Measurements from ENCODE around the gene KIAA0513. TPM values are rescaled to one million over a fixed set of nuclear protein-coding genes. Genes with fewer than 3 reads are reported as not detected.

Gene KIAA0513
- total RNA-seq, 2 experiments from 2014 or later, result 9.6 to 10.4 TPM

DNA sequence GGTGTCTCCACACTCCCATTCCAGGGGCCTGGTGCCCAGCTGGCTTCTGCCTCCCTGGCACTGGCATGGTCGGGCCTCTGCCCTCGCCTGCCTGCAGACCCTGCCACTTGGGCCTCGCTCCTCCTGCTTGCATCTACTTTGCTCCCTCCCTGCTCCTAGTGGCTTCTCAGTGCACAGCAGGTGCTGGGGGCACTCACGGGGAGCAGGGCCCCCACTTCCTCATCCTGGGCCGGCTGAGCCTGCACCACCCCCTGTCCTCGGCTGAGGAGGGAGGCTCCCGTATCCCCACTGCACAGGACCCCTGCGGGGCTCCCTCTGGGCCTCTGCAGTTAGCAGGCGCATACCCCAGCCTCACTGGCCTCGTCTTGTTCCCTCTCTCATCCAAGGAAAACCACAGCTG lies 49.4 kb downstream of the KIAA0513 start:
- DNase-seq, result no peak
- no peaks in the 10 kb centered on the region for H3K4me1 Mint-ChIP-seq
- POLR2A ChIA-PET, result no interaction called here
- intact Hi-C loops (cut with DNase I, micrococcal nuclease), result no loop called here
- H3K9me3 Mint-ChIP-seq (ENCODE audit: low read depth), result no peaks in the 10 kb centered on the region
- no peak overlapping the region for H3K4me3 Mint-ChIP-seq
- no peaks in the 10 kb centered on the region for H3K27me3 Mint-ChIP-seq
- H3K27ac Mint-ChIP-seq, result no peak overlapping the region
- H3K36me3 Mint-ChIP-seq (ENCODE audit: low read depth), result peaks cover 7% of the 10 kb centered on the region
- no peak for ATAC-seq
- CTCF ChIA-PET, result interaction anchor here (0.6 kb wide), 1 partner anchor 359 kb away, joined by 3 read pairs; no protein-coding TSS in a partner anchor

DNA sequence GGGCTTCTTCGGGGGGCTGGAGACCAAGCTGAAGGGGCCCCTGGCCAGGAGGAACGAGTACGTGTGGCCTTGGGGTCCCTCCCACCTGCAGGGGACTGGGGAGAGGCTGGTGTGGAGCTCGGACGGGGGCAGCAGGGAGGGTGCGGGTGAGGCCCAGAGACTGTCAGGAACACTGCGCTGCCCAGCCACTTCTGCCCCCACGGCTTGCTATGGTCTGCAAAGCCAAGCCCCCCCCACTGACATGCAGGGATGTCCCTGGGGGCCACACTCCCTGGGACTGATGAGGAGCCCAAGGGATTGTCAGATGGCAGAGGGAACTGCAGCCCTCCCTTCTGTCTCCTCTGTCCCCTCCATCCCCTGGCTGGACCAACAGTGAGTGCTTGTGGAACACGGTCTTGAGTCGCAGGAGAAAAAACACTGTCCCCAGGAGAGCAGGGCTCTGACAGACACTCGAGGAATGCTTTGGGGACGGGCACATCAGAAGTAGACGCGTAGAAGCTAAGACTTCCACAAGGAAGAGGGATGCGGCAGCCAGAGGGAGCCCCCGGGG lies 50.1 kb downstream of the KIAA0513 start:
- H3K27me3 Mint-ChIP-seq, result no peaks in the 10 kb centered on the region
- ChIA-PET POLR2A (no interaction called here), CTCF (no interaction called here)
- H3K9me3 Mint-ChIP-seq (ENCODE audit: low read depth), result no peaks in the 10 kb centered on the region
- H3K4me3 Mint-ChIP-seq, result no peak overlapping the region
- ATAC-seq, result no peak
- intact Hi-C loops (cut with DNase I, micrococcal nuclease), result no loop called here
- peaks cover 7% of the 10 kb centered on the region for H3K36me3 Mint-ChIP-seq (ENCODE audit: low read depth)
- H3K4me1 Mint-ChIP-seq, result peaks cover 4% of the 10 kb centered on the region
- H3K27ac Mint-ChIP-seq, result no peak overlapping the region
- no peak for DNase-seq

DNA sequence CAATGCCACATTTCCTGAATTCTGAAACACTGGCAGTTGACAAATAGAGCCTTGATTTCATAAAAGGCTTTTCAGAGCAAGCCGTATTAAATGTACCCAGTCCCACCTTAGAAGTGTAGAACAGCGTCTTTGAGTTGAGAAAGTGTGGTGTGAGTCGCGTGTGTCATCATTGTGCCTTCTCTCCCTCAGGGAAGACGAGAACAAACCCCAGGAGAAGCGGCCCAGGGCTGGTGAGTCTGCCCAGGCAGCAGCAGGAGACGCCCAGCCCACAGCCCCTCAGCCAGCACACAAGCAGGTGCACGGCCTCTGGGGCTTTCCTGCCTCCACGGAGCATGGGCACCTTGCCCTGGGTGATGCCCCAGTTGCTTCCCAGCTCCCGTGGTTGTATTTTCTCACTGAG lies 50.6 kb downstream of the KIAA0513 start:
- H3K36me3 Mint-ChIP-seq (ENCODE audit: low read depth), result peaks cover 3% of the 10 kb centered on the region
- peaks cover 8% of the 10 kb centered on the region for H3K4me1 Mint-ChIP-seq
- POLR2A ChIA-PET, result no interaction called here
- intact Hi-C loops (cut with DNase I, micrococcal nuclease), result no loop called here
- ATAC-seq, result no peak
- H3K27me3 Mint-ChIP-seq, result no peaks in the 10 kb centered on the region
- DNase-seq, result no peak
- CTCF ChIA-PET, result no interaction called here
- no peaks in the 10 kb centered on the region for H3K9me3 Mint-ChIP-seq (ENCODE audit: low read depth)
- no peak overlapping the region for H3K27ac Mint-ChIP-seq
- H3K4me3 Mint-ChIP-seq, result no peak overlapping the region

DNA sequence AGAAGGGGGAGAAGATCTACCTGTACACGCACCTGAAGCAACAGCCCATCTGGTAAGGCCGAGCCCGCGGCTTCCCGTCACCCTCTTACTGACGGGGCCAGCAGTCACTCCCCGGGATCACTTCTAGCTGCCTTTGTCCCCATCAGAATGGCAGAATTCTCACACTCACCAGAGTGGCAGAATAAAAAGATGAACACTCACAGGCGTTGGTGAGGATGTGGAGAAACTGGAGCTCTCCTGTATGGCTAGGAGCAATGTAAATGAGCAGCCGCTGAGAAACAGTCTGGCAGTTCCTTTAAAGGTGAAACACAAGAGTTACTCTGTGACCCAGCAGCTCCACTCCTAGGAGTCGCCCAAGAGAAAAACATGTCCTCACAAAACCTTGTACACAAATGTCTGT lies 51.4 kb downstream of the KIAA0513 start:
- POLR2A ChIA-PET, result no interaction called here
- Mint-ChIP-seq H3K27me3 (no peaks in the 10 kb centered on the region), H3K36me3 (ENCODE audit: low read depth) (no peaks in the 10 kb centered on the region), H3K27ac (no peak overlapping the region), H3K9me3 (ENCODE audit: low read depth) (no peaks in the 10 kb centered on the region), H3K4me1 (peaks cover 13% of the 10 kb centered on the region), H3K4me3 (no peak overlapping the region)
- CTCF ChIA-PET, result no interaction called here
- intact Hi-C loops (cut with DNase I, micrococcal nuclease), result no loop called here
- ATAC-seq, result no peak
- no peak for DNase-seq

DNA sequence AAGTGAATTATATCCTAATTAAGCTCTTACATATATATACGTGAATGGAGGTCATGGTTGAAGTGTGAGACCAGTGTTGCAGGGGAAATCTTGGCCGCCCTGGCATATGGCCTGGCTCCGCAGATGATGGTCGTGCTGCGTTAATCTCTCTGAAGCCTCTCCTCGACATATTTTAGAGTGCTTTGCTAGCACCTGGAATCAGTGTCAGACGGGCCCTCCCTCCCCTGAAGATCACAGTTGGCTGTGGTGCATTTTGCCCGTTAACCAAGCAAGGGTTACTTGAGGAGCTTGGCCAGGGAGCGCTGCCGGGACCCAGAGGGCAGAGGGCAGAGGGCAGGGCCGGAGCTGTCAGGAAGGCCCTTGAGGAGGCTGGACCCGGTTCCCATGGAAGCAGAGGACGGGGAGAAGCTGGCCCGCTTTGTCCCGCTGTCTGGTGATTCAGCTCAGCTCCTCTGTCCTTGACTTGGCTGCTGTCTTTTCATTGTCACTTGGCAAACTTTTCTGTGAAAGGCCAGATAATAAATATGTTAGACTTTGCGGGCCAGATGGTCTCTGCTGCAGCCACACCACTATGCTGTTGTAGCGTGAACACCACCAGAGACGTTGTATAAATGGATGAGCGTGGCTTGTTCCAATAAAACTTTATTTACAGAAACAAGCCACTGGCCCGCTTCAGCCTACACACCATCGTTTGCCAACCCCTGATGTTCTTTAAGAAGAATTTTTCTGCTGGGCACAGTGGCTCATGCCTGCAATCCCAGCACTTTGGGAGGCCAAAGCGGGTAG lies 52.4 kb downstream of the KIAA0513 start:
- Mint-ChIP-seq H3K9me3 (ENCODE audit: low read depth) (no peaks in the 10 kb centered on the region), H3K4me3 (no peak overlapping the region), H3K36me3 (ENCODE audit: low read depth) (no peaks in the 10 kb centered on the region), H3K27ac (no peak overlapping the region), H3K27me3 (no peaks in the 10 kb centered on the region), H3K4me1 (peaks cover 13% of the 10 kb centered on the region)
- ATAC-seq, result no peak
- no peak for DNase-seq
- intact Hi-C loops (cut with DNase I, micrococcal nuclease), result loop anchor here in 1 of 2 experiments (10.0 kb wide), 1 partner anchor 95 kb away; no protein-coding TSS in a partner anchor
- ChIA-PET POLR2A (no interaction called here), CTCF (no interaction called here)

DNA sequence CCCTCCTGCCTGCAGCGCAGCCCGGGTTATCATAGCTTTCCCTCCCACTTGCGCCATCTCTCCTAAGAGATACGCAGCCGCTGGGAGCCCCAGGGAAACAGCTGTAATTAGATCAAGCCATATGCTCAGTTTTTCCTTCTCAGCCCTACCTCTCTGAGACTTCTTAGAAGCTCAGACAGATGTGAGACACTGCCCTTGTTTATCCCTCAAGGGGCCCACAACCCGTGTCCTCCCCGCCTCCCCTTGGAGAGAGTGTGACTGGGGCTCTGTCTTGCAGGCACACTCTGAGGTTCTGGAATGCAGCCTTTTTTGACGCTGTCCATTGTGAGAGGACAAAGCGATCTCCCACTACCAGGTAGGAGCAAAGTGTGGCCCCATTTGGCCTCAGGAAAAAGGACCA lies 53.4 kb downstream of the KIAA0513 start:
- no peak overlapping the region for H3K4me3 Mint-ChIP-seq
- ChIA-PET POLR2A (no interaction called here), CTCF (no interaction called here)
- intact Hi-C loops (cut with DNase I, micrococcal nuclease), result loop anchor here in 1 of 2 experiments (10.0 kb wide), 1 partner anchor 96 kb away; no protein-coding TSS in a partner anchor
- no peaks in the 10 kb centered on the region for H3K9me3 Mint-ChIP-seq (ENCODE audit: low read depth)
- no peaks in the 10 kb centered on the region for H3K36me3 Mint-ChIP-seq (ENCODE audit: low read depth)
- peaks cover 13% of the 10 kb centered on the region for H3K4me1 Mint-ChIP-seq
- H3K27me3 Mint-ChIP-seq, result no peaks in the 10 kb centered on the region
- H3K27ac Mint-ChIP-seq, result no peak overlapping the region
- DNase-seq, result no peak
- ATAC-seq, result no peak

DNA sequence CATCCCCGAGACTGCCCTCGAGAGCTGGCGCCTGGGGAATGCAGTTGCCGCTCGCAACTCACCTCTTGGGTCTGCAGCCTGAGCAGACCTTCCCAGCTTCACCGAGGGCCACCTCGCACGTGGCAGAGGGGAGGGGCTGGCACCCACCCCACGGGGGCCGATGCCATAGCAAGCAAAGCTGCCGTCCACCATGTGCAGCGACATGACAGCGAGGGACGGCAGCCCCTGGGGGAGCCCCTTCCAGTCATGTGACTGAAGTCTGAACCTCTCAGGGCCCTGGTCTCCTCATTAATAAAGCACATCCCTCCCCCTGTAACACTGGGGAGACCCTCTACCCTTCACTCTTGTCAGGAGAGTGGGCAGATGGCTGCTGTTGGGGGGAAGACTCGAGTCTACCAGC lies 54.2 kb downstream of the KIAA0513 start:
- POLR2A ChIA-PET, result interaction anchor here (0.6 kb wide), 1 partner anchor 30 kb away, joined by 3 read pairs; no protein-coding TSS in a partner anchor
- DNase-seq, result no peak
- Mint-ChIP-seq H3K36me3 (ENCODE audit: low read depth) (no peaks in the 10 kb centered on the region), H3K27me3 (no peaks in the 10 kb centered on the region), H3K4me1 (peaks cover 17% of the 10 kb centered on the region), H3K4me3 (no peak overlapping the region), H3K27ac (no peak overlapping the region), H3K9me3 (ENCODE audit: low read depth) (no peaks in the 10 kb centered on the region)
- no peak for ATAC-seq
- intact Hi-C loops (cut with DNase I, micrococcal nuclease), result loop anchor here in 1 of 2 experiments (10.0 kb wide), 1 partner anchor 97 kb away; no protein-coding TSS in a partner anchor
- CTCF ChIA-PET, result no interaction called here

DNA sequence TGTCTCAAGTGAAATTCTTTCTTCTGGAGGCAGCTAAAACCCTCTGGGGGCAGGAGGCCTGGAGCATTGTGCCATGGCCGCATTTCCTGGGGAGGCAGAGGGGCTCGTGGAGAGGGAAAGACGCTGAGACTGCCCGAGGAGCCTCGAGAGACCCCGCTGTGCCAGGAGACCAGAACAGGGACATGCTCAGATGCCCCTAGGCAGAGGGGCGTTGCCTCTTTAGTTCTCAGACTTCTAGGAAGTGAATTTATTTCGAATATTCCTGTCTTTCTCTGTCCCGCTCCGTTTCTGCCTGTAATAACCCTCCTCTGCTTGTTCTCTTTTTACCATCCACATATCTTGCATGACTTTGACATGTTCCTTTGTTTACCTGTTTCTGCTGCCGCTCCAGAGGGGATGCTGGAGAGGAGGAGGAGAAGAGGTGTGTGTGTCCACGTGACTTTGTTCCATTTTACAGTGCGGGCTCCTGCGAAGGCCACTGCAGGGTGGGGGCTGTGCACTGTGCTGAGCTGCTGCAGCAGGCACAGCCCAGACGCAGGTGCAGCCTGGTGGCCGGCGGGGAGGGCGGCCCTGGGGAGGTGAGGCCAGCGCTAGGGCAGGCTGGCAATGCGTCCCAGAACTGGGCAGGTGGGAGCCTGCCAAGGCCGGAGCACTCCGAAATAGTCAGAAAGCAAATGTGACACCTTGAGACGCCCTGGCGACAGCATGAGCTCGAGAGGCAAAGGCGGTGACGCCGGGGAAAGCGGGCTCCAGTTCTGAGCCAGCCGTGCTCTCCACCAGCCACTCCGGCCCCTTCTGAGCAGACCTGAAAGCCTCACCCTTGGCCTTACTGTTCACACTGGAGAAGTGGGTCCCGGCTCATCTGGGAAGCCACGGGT lies 54.8 kb downstream of the KIAA0513 start:
- H3K36me3 Mint-ChIP-seq (ENCODE audit: low read depth), result no peaks in the 10 kb centered on the region
- H3K4me3 Mint-ChIP-seq, result no peak overlapping the region
- H3K4me1 Mint-ChIP-seq, result peaks cover 17% of the 10 kb centered on the region
- no peaks in the 10 kb centered on the region for H3K27me3 Mint-ChIP-seq
- DNase-seq (no peak), ATAC-seq (no peak)
- intact Hi-C loops (cut with DNase I, micrococcal nuclease), result loop anchor here in 1 of 2 experiments (10.0 kb wide), 1 partner anchor 98 kb away; no protein-coding TSS in a partner anchor
- ChIA-PET CTCF (interaction anchor here (0.6 to 0.7 kb wide), 2 partner anchors 56 to 103 kb away, joined by 3 read pairs; no protein-coding TSS in a partner anchor), POLR2A (interaction anchor here (0.6 kb wide), 1 partner anchor 31 kb away, joined by 3 read pairs; no protein-coding TSS in a partner anchor)
- H3K9me3 Mint-ChIP-seq (ENCODE audit: low read depth), result no peaks in the 10 kb centered on the region
- no peak overlapping the region for H3K27ac Mint-ChIP-seq

DNA sequence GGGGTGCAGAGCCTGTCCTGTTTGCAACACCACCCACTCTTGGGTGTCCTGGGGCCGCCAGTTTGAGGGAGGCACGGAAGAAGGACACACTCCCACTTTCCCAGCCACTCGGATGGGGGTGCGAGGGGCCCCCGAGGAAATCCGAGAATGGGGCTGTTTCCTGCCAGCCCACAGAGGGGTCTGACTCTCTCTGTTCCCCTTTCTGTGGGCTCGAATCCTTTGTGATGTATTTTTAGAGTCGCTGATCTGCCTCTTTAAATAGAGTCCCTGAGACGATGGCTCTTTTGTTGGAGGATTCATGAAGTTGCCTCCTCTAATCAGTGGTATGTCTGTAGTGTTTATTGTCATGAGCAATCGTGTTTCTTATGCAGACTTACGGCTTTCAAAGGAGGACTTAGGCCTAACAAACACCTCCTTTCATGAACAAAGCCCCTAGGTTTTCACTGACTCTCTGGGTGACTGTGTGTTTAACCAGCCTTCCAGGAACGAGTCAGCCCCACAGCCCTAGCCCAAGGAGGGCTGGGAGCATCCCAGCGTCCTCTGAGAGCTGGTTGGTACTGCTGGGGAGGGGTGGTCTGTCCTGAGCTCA lies 55.5 kb downstream of the KIAA0513 start:
- ChIA-PET CTCF (interaction anchor here (0.7 kb wide), 2 partner anchors 14 to 104 kb away, joined by 3 read pairs; no protein-coding TSS in a partner anchor), POLR2A (no interaction called here)
- H3K27ac Mint-ChIP-seq, result no peak overlapping the region
- H3K36me3 Mint-ChIP-seq (ENCODE audit: low read depth), result no peaks in the 10 kb centered on the region
- H3K9me3 Mint-ChIP-seq (ENCODE audit: low read depth), result no peaks in the 10 kb centered on the region
- intact Hi-C loops (cut with DNase I, micrococcal nuclease), result loop anchor here in 1 of 2 experiments (10.0 kb wide), 1 partner anchor 98 kb away; no protein-coding TSS in a partner anchor
- H3K4me3 Mint-ChIP-seq, result no peak overlapping the region
- peaks cover 17% of the 10 kb centered on the region for H3K4me1 Mint-ChIP-seq
- peak; percentile 29 for ATAC-seq
- H3K27me3 Mint-ChIP-seq, result no peaks in the 10 kb centered on the region
- DNase-seq, result no peak

DNA sequence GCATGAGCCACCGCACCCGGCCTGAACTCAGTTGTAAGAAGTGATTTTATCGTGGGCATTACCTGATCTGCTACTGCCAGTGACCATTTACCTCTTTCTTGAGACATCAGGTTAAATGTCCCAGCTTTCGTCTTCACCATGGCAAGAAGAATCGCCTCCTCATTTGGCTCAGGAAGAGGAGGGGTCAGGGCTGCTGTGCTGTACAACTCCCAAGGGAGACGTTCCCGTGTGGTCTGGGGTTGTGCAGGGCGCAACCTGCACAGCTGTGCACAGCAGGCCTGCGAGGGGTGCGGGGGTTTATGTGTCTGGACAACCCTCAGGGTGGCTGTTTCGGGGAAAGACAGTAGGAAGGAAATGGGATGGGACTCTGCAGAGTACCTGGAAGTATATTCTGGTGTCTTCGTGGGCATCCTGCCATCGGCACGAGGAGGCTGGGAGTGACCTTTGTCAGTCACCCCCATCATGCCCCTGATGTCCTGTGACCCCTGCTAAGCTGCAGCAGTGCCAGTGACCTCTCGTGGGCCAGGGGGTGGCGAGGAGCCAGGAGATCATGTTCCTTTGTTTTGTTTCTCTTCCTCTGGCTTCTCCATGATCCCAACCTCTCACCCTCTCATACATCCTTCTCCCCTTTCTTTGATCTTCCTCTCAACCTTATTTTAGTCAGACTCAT lies 57.4 kb downstream of the KIAA0513 start:
- no peaks in the 10 kb centered on the region for H3K9me3 Mint-ChIP-seq (ENCODE audit: low read depth)
- no peak for ATAC-seq
- ChIA-PET POLR2A (no interaction called here), CTCF (no interaction called here)
- H3K4me3 Mint-ChIP-seq, result no peak overlapping the region
- intact Hi-C loops (cut with DNase I, micrococcal nuclease), result loop anchor here in 1 of 2 experiments (10.0 kb wide), 1 partner anchor 100 kb away; no protein-coding TSS in a partner anchor
- H3K36me3 Mint-ChIP-seq (ENCODE audit: low read depth), result no peaks in the 10 kb centered on the region
- H3K27me3 Mint-ChIP-seq, result no peaks in the 10 kb centered on the region
- H3K4me1 Mint-ChIP-seq, result peaks cover 17% of the 10 kb centered on the region
- H3K27ac Mint-ChIP-seq, result no peak overlapping the region
- DNase-seq, result no peak

All from activated CD4-positive, alpha-beta T cell treated with anti-CD3 and anti-CD28 coated beads for 36 hours (primary cell).